GM10266 (cell line): Measurements from ENCODE around the gene ARV1.
"Not testable (repeated sequence)": the region's sequence is repeated elsewhere in the genome, so short reads cannot be mapped to it uniquely, and the experiment has no call there.

ENCODE experiments used
- DNase-seq: peaks from one replicate; pipeline ENCODE4 v3.0.0; 2012; ENCODE audit errors: extremely low spot score
- TF ChIP-seq, protein P1 (sequence below): IDR thresholded peaks from 2 replicates; pipeline ENCODE4 v1.5.1; 2012; ENCODE audit warnings: mild to moderate bottlenecking, low read depth; ENCODE audit not compliant: control insufficient read depth, insufficient read depth; ENCODE audit errors: missing control alignments

ARV1 gene

DNA sequence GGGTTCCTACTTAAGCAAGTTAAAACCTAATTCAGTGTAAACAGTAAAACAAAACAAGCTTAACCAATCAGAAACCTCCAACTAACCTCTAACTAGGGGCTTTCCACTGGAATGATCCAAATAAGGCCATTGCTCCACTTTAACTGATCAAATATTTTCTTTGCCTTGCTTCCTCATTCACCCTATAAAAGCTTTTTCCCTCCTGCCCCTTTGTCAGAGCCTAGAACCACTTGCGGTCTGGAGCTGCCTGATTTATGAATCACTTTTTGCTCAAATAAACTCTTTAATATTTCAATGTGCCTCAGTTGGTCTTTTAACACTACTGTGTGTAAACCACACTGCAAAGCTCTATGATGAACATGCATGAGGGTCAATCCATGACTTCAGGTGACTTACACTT lies 65.7 kb downstream of the ARV1 start:
- TF ChIP-seq, protein P1, sequence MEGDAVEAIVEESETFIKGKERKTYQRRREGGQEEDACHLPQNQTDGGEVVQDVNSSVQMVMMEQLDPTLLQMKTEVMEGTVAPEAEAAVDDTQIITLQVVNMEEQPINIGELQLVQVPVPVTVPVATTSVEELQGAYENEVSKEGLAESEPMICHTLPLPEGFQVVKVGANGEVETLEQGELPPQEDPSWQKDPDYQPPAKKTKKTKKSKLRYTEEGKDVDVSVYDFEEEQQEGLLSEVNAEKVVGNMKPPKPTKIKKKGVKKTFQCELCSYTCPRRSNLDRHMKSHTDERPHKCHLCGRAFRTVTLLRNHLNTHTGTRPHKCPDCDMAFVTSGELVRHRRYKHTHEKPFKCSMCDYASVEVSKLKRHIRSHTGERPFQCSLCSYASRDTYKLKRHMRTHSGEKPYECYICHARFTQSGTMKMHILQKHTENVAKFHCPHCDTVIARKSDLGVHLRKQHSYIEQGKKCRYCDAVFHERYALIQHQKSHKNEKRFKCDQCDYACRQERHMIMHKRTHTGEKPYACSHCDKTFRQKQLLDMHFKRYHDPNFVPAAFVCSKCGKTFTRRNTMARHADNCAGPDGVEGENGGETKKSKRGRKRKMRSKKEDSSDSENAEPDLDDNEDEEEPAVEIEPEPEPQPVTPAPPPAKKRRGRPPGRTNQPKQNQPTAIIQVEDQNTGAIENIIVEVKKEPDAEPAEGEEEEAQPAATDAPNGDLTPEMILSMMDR = no peak
- no peak for DNase-seq

DNA sequence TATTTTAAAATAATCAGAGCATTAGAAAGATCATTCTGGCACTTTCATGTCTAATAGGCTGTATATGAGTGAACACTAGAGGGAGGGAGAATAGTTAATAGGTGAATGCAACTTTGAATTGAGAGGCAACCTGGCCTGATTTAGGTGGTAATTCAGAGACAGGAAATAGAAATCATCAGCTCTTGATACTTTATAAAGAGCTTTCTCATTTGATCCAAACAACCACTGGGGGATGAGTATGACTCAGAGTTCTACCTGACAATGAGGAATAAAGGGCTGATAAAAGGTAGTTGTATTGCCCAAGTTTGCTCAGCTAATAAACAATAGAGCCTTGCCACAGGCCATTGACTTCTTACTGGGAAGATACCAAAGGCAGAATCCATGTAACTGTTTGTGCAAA lies 66.4 kb downstream of the ARV1 start:
- TF ChIP-seq, protein P1 = no peak

DNA sequence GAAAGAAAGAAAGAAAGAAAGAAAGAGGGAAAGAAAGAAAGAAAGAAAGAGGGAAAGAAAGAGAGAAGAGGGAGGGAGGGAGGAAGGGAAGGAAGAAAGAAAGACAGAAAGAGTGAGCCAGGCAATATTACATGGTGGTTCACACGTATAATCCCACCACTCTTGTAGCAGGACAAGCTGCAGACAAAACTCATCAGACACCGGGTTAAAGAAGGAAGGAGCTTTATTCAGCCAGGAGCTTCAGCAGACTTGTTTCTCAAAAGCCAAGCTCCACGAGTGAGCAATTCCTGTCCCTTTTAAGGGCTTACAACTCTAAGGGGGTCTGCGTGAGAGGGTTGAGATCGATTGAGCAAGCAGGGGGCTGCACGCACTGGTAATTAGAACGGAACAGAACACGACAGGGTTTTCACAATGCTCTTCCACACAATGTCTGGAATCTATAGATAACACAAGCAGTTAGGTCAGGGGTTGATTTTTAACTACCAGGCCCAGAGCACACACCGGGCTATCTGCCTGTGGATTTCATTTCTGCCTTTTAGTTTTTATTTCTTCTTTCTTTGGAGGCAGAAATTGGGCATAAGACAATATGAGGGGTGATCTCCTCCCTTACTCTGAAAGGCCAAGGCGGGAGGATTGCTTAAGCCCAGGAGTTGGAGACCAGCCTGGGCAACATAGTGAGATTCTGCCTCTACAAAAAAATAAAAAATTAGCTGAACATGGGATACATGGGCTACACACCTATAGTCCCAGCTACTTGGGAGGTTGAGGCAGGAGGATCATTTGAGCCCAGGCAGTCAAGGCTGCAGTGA lies 67.2 kb downstream of the ARV1 start:
- not testable (repeated sequence) for DNase-seq

More for the DNA sequence above, 66.4 kb downstream of the ARV1 start:
- no peak for DNase-seq

DNA sequence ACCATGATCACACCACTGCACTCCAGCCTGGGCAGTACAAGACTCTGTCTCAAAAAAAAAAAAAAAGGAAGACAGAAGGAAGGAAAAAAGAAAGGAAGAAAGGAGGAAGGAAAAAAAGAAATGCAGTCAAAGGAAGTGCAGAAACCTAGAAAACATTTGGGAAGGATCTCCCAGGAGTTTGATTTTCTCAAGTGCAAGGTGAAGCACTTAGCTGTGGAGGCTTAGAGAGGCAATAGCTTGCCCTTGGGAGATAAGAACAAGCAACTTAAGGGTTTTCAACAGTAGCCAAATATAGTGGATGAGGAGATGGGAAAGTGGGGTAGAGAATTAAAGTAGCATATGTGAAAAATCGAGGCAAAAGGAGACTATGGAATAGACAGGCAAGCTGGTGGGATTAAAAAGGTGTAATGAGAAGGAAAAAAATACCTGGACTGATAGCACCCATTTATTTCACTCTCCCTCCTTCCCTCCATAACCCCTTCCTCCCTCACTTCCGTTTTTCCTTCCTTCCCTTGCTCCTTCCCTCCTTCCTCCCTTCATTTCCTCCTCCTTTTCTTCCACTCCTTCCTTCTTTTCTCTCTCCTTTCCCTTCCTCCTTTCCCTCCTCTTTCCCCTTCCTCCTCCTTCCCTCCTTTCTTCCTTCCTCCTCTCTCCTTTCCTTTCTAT lies 68.0 kb downstream of the ARV1 start:
- TF ChIP-seq, protein P1 = no peak
- DNase-seq = no peak

DNA sequence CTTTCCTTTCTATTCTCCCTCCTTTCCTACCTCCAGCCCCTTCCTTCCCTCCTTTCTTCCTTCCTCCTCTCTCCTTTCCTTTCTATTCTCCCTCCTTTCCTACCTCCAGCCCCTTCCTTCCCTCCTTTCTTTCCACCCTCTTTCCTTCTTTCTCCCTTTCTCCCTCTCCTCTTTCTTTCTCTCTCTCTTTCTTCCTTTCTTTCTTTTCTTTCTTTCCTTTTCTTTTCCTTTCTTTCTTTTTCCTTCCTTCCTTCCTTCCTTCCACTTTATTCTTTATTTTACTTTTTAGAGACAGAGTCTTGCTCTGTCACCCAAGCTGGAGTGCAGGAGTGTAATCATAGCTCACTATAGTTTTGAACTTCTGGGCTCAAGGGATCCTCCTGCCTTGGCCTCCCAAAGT lies 68.6 kb downstream of the ARV1 start:
- not testable (repeated sequence) for DNase-seq

DNA sequence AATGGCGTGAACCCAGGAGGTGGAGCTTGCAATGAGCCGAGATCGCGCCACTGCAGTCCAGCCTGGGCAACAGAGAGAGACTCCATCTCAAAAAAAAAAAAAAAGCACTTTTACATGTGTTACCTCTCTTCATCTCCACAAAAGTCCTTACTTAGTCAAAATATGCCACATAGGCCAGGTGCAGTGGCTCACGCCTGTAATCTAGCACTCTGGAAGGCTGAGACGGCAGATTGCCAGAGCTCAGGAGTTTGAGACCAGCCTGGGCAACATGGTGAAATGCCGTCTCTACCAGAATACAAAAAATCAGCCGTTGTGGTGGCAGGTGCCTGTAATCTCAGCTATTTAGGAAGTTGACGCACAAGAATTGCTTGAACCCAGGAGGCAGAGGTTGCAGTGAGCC lies 69.5 kb downstream of the ARV1 start:
- DNase-seq = not testable (repeated sequence)

DNA sequence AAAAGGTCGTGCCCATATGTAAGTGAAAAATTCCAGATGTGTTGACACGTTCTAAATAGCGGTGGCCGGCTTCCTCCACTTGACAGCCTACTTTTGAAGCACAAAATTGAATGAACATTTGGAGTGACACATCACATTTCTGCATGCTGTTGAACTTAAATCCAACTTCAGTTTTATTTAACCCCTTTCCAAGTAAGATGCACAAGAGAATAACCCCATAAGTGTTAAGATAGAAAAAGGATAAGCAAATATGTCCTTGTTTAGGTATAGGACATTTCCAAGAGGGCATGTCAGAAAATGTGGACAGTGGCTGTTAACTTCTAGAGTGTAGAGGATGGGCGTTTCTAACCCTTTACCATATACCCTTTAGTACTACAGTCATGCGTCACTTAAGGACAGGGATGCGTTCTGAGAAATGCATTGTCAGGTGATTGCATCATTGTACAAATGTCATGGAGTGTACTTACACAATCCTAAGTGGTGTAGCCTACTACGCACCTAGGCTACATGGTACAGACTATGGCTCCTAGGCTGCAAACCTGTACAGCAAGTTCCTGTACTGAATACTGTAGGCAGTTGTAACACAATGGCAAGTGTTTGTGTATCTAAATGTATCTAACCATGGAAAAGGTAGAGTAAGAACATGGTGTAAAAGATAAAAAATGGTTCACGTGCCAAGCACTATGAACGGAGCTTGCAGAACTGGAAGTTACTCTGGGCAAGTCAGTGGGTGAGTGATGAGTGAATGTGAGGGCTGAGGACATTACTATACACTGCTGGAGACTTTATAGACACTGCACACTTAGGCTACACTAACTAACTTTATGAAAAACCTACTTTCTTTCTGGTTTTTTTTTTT lies 70.5 kb downstream of the ARV1 start:
- DNase-seq = no peak
- TF ChIP-seq, protein P1 = no peak
